ENCODE results near the gene DICER1. TPM values are rescaled to one million over a fixed set of nuclear protein-coding genes. Genes with fewer than 3 reads are reported as not detected.

Gene DICER1
- polyA plus RNA-seq, 1 donor (not counting 4 experiments of a cell fraction or from before 2014, with no cell fraction given): 31.6 TPM

GRCh38 chr14:95037273-95037672 is 120.1 kb downstream of the DICER1 start:
- FAIRE-seq: no peak

More at GRCh38 chr14:95037273-95037672, 120.1 kb downstream of the DICER1 start:
- Histone ChIP-seq H3K27ac (ENCODE audit: control insufficient read depth, insufficient read depth, low read length) (no peak overlapping the region), H3K4me2 (ENCODE audit: control insufficient read depth, extremely low read depth, insufficient read depth, low read depth, low read length) (no peak overlapping the region), H2AFZ (ENCODE audit: control insufficient read depth, low read length) (no peak overlapping the region), H3K9me3 (ENCODE audit: control insufficient read depth, low read depth, low read length) (no peaks in the 10 kb centered on the region), H3K79me2 (ENCODE audit: control insufficient read depth, insufficient read depth, low read length) (no peaks in the 10 kb centered on the region), H3K4me1 (ENCODE audit: control insufficient read depth, extremely low read depth, insufficient read depth, low read length) (no peaks in the 10 kb centered on the region), H3K27me3 (ENCODE audit: control insufficient read depth, extremely low read depth, insufficient read depth, low read length) (no peaks in the 10 kb centered on the region), H4K20me1 (ENCODE audit: control insufficient read depth, extremely low read depth, insufficient read depth, low read length) (no peaks in the 10 kb centered on the region), H3K4me3 (ENCODE audit: control insufficient read depth in 2 of 3, extremely low read depth in 1 of 3, insufficient read depth in 2 of 3, low read depth in 1 of 3, low read length in 3 of 3) (no peak overlapping the region), H3K9ac (ENCODE audit: control insufficient read depth, extremely low read depth, insufficient read depth, low read length) (no peak overlapping the region), H3K9me1 (ENCODE audit: control insufficient read depth, extremely low read depth, insufficient read depth, low read length) (no peaks in the 10 kb centered on the region), H3K36me3 (ENCODE audit: control insufficient read depth in 2 of 2, extremely low read depth in 1 of 2, insufficient read depth in 2 of 2, low read length in 2 of 2) (no peaks in the 10 kb centered on the region)
- TF ChIP-seq EZH2 (IDR thresholded peaks at IDR 0.05; ENCODE audit: low read length) (no peak), CTCF (optimal IDR thresholded peaks at IDR 0.05 in 1 of 3, IDR thresholded peaks at IDR 0.05 in 1 of 3, conservative IDR thresholded peaks at IDR 0.05 in 1 of 3; ENCODE audit: extremely low read depth in 1 of 3, insufficient read depth in 2 of 3, low read length in 3 of 3) (no peak)
- DNase-seq (ENCODE audit: low read depth, low spot score): no peak
- dilution Hi-C loops (cut with MboI; ENCODE audit: extremely low pct_ligation_motif_present, low sequenced_read_pairs): no loop called here

Small RNA genes lying within 50 kb of the gene (small RNA-seq; reads per million reads assigned to genes)
- 0 to 0.33 (median 0) reads per million in 3 experiments for gene MIR3173 (ENCODE audit: insufficient read length in 3 of 3, low read depth in 3 of 3, low replicate concordance in 1 of 3)

Other genes starting within 250 kb of the DICER1 start
- gene CLMN, start 162.4 kb upstream of the DICER1 start, polyA plus RNA-seq: 2.9 to 7.0 TPM (median 6.1 TPM) in 3 replicates